Activated CD8-positive, alpha-beta T cell treated with anti-CD3 and anti-CD28 coated beads, Interleukin-2, amount 10 ng/mL, durations not matched to agents 7 days and 5 days (primary cell): ENCODE measurements around the gene TAOK1. TPM values are rescaled to one million over a fixed set of nuclear protein-coding genes. Genes with fewer than 3 reads are reported as not detected.

Source experiments
- ATAC-seq: fragments of 150-1000 bp; cut with Tn5 transposase; one replicate; pipeline ENCODE4 v1.10.0; 2021; ENCODE audit warnings: moderate library complexity
- CTCF ChIA-PET: fragments of 350-600 bp; sonication (Branson Sonifier 250); formaldehyde crosslinking; loops from one replicate; lab custom pipeline; 2021; ENCODE audit warnings: antibody characterized with exemption; lab: Charles Lee
- POLR2A ChIA-PET: fragments of 350-600 bp; sonication (Branson Sonifier 250); formaldehyde crosslinking; loops from one replicate; lab custom pipeline; 2021; ENCODE audit warnings: antibody characterized with exemption; lab: Charles Lee
- DNase-seq: peaks from one replicate; pipeline ENCODE4 v3.0.0-alpha.2; 2020
- H3K27ac Mint-ChIP-seq: one replicate; pipeline ENCODE4 v1.8.0; 2021; ENCODE audit warnings: mild to moderate bottlenecking, mixed read lengths
- H3K27me3 Mint-ChIP-seq: one replicate; pipeline ENCODE4 v1.8.0; 2021; ENCODE audit warnings: low read depth, mixed read lengths
- H3K36me3 Mint-ChIP-seq: one replicate; pipeline ENCODE4 v1.8.0; 2021; ENCODE audit warnings: low read depth, mixed read lengths
- H3K4me1 Mint-ChIP-seq: one replicate; pipeline ENCODE4 v1.8.0; 2021; ENCODE audit warnings: low read depth, mixed read lengths
- H3K4me3 Mint-ChIP-seq: one replicate; pipeline ENCODE4 v1.8.0; 2021; ENCODE audit warnings: mild to moderate bottlenecking, mixed read lengths
- H3K9me3 Mint-ChIP-seq: one replicate; pipeline ENCODE4 v1.8.0; 2022; ENCODE audit warnings: mixed read lengths; ENCODE audit not compliant: insufficient read depth
- total RNA-seq, 2 experiments: library from RNA; stranded (reverse); gene quantifications; one replicate each; pipeline ENCODE4 v1.2.3, GENCODE V29; 2021

Gene TAOK1
- total RNA-seq, 2 experiments from 2014 or later: 51.7 to 53.0 TPM

GRCh38 chr17:29567304-29567553 lies 177.1 kb downstream of the TAOK1 start:
- Mint-ChIP-seq H3K36me3 (peaks cover 34% of the 10 kb centered on the region), H3K27me3 (no peaks in the 10 kb centered on the region), H3K27ac (peak overlapping the region; percentile 98), H3K9me3 (no peaks in the 10 kb centered on the region), H3K4me3 (peak overlapping the region; percentile 96), H3K4me1 (peaks cover 40% of the 10 kb centered on the region)
- peak; percentile 7 for ATAC-seq
- ChIA-PET CTCF (interaction anchor here (0.8 to 10.9 kb wide), 11 partner anchors 13 to 443 kb away, joined by 3 to 99 read pairs (median 4); partner anchors contain the start of gene ANKRD13B), POLR2A (interaction anchor here (0.9 to 4.7 kb wide), 4 partner anchors 9 to 49 kb away, joined by 3 to 26 read pairs (median 4); no protein-coding TSS in a partner anchor)
- no peak for DNase-seq

- peak; percentile 87 for DNase-seq
- Mint-ChIP-seq H3K4me1 (peaks cover 34% of the 10 kb centered on the region), H3K4me3 (peak overlapping the region; percentile 94), H3K36me3 (peaks cover 29% of the 10 kb centered on the region), H3K27ac (peak overlapping the region; percentile 98), H3K9me3 (no peaks in the 10 kb centered on the region), H3K27me3 (no peaks in the 10 kb centered on the region)
- ATAC-seq: peak; percentile 66
- POLR2A ChIA-PET: interaction anchor here (0.7 to 4.7 kb wide), 5 partner anchors 9 to 49 kb away, joined by 3 to 26 read pairs (median 4); no protein-coding TSS in a partner anchor
- CTCF ChIA-PET: interaction anchor here (0.8 to 10.9 kb wide), 10 partner anchors 11 to 444 kb away, joined by 3 to 99 read pairs (median 5); partner anchors contain the start of gene ANKRD13B
Observed at GRCh38 chr17:29567554-29568330, 177.6 kb downstream of the TAOK1 start.

GRCh38 chr17:29568331-29569244 lies 178.4 kb downstream of the TAOK1 start, which contains the start of gene TP53I13:
TSS of gene TP53I13 (plus strand) at chr17:29568701. CDS start at chr17:29568759, 58 bp downstream.
- ATAC-seq: peak; percentile 63
- Mint-ChIP-seq H3K27ac (peak within 1 kb of the TSS; percentile 98), H3K9me3 (no peaks in the 10 kb centered on the region), H3K27me3 (no peaks in the 10 kb centered on the region), H3K36me3 (peaks cover 30% of the 10 kb centered on the region), H3K4me1 (peaks cover 35% of the 10 kb centered on the region), H3K4me3 (peak within 1 kb of the TSS; percentile 94)
- POLR2A ChIA-PET: interaction anchor here (0.5 to 4.7 kb wide), 6 partner anchors 15 to 275 kb away, joined by 3 to 26 read pairs (median 4); partner anchors contain the start of gene NUFIP2
- CTCF ChIA-PET: interaction anchor here (0.8 to 10.9 kb wide), 7 partner anchors 10 to 199 kb away, joined by 3 to 99 read pairs (median 8); partner anchors contain the start of gene ANKRD13B
- peak; percentile 92 for DNase-seq

- POLR2A ChIA-PET: interaction anchor here (0.5 to 4.7 kb wide), 4 partner anchors 11 to 275 kb away, joined by 3 to 26 read pairs (median 3); partner anchors contain the start of gene NUFIP2
- no peaks in the 10 kb centered on the region for H3K27me3 Mint-ChIP-seq
- peak overlapping the region; percentile 72 for H3K27ac Mint-ChIP-seq
- H3K4me1 Mint-ChIP-seq: peaks cover 28% of the 10 kb centered on the region
- peaks cover 33% of the 10 kb centered on the region for H3K36me3 Mint-ChIP-seq
- peak overlapping the region; percentile 81 for H3K4me3 Mint-ChIP-seq
- CTCF ChIA-PET: interaction anchor here (0.9 to 10.9 kb wide), 5 partner anchors 12 to 210 kb away, joined by 3 to 99 read pairs (median 45); partner anchors contain the start of gene ANKRD13B
- no peaks in the 10 kb centered on the region for H3K9me3 Mint-ChIP-seq
- ATAC-seq: no peak
- no peak for DNase-seq
Observed at GRCh38 chr17:29569245-29569950, 179.2 kb downstream of the TAOK1 start.

GRCh38 chr17:29570521-29570920 lies 180.4 kb downstream of the TAOK1 start:
- DNase-seq: no peak
- POLR2A ChIA-PET: interaction anchor here (0.7 to 4.7 kb wide), 4 partner anchors 10 to 46 kb away, joined by 3 to 26 read pairs (median 4); partner anchors contain the start of genes ANKRD13B and GIT1
- Mint-ChIP-seq H3K27me3 (no peaks in the 10 kb centered on the region), H3K36me3 (peaks cover 31% of the 10 kb centered on the region), H3K4me3 (peak overlapping the region; percentile 9), H3K9me3 (no peaks in the 10 kb centered on the region), H3K27ac (no peak overlapping the region), H3K4me1 (peaks cover 21% of the 10 kb centered on the region)
- CTCF ChIA-PET: interaction anchor here (1.5 to 10.9 kb wide), 5 partner anchors 11 to 201 kb away, joined by 4 to 99 read pairs (median 45); partner anchors contain the start of gene ANKRD13B
- no peak for ATAC-seq

- Mint-ChIP-seq H3K27me3 (no peaks in the 10 kb centered on the region), H3K36me3 (peaks cover 29% of the 10 kb centered on the region), H3K4me1 (peaks cover 16% of the 10 kb centered on the region), H3K9me3 (no peaks in the 10 kb centered on the region), H3K4me3 (no peak overlapping the region), H3K27ac (no peak overlapping the region)
- CTCF ChIA-PET: interaction anchor here (1.6 to 10.9 kb wide), 4 partner anchors 21 to 202 kb away, joined by 3 to 99 read pairs (median 38); partner anchors contain the start of gene ANKRD13B
- POLR2A ChIA-PET: no interaction called here
- no peak for ATAC-seq
- no peak for DNase-seq
Observed at GRCh38 chr17:29571486-29571882, 181.3 kb downstream of the TAOK1 start.

- DNase-seq: no peak
- CTCF ChIA-PET: interaction anchor here (1.5 to 10.9 kb wide), 5 partner anchors 20 to 202 kb away, joined by 3 to 99 read pairs (median 5); partner anchors contain the start of gene ANKRD13B
Observed at GRCh38 chr17:29571883-29572681, 181.9 kb downstream of the TAOK1 start.

GRCh38 chr17:29572691-29573557 lies 182.8 kb downstream of the TAOK1 start:
- Mint-ChIP-seq H3K4me3 (no peak overlapping the region), H3K27me3 (no peaks in the 10 kb centered on the region), H3K4me1 (peaks cover 16% of the 10 kb centered on the region), H3K9me3 (no peaks in the 10 kb centered on the region), H3K27ac (no peak overlapping the region), H3K36me3 (peaks cover 34% of the 10 kb centered on the region)
- DNase-seq: peak; percentile 63
- CTCF ChIA-PET: interaction anchor here (0.9 to 10.9 kb wide), 8 partner anchors 16 to 203 kb away, joined by 3 to 99 read pairs (median 5); partner anchors contain the start of gene ANKRD13B
- POLR2A ChIA-PET: no interaction called here
- ATAC-seq: peak; percentile 31

More at GRCh38 chr17:29571883-29572681, 181.9 kb downstream of the TAOK1 start:
- H3K4me3 Mint-ChIP-seq: no peak overlapping the region
- ATAC-seq: no peak
- H3K27ac Mint-ChIP-seq: no peak overlapping the region
- H3K4me1 Mint-ChIP-seq: peaks cover 16% of the 10 kb centered on the region
- H3K9me3 Mint-ChIP-seq: no peaks in the 10 kb centered on the region
- peaks cover 29% of the 10 kb centered on the region for H3K36me3 Mint-ChIP-seq
- POLR2A ChIA-PET: no interaction called here
- no peaks in the 10 kb centered on the region for H3K27me3 Mint-ChIP-seq

- Mint-ChIP-seq H3K27ac (no peak overlapping the region), H3K36me3 (peaks cover 38% of the 10 kb centered on the region), H3K9me3 (no peaks in the 10 kb centered on the region), H3K4me3 (no peak overlapping the region), H3K27me3 (no peaks in the 10 kb centered on the region), H3K4me1 (peaks cover 16% of the 10 kb centered on the region)
- DNase-seq: no peak
- no peak for ATAC-seq
- POLR2A ChIA-PET: no interaction called here
- CTCF ChIA-PET: interaction anchor here (0.9 to 10.9 kb wide), 7 partner anchors 15 to 204 kb away, joined by 3 to 99 read pairs (median 6); partner anchors contain the start of gene ANKRD13B
Observed at GRCh38 chr17:29573558-29573869, 183.4 kb downstream of the TAOK1 start.
